Transverse colon (tissue), 4 donors: Measurements from ENCODE around the gene MRPL47. TPM values are rescaled to one million over a fixed set of nuclear protein-coding genes. Genes with fewer than 3 reads are reported as not detected.

Source experiments
- DNase-seq: peaks from one replicate; pipeline ENCODE4 v3.0.0-alpha.2; 2019
- H3K27ac ChIP-seq, 4 donors: fragments of 200-600 bp; sonication (generic); 2 replicates each; pipeline ENCODE4 v1.5.1; 2016 to 2018; ENCODE audit warnings: inconsistent platforms in 4 of 4
- H3K27me3 ChIP-seq: fragments of 200-600 bp; sonication (generic); 2 replicates; pipeline ENCODE4 v1.5.1; 2017; ENCODE audit warnings: inconsistent platforms
- H3K36me3 ChIP-seq, 4 donors: fragments of 200-600 bp; sonication (generic); 2 replicates each; pipeline ENCODE4 v1.5.1; 2017 to 2019; ENCODE audit warnings: inconsistent platforms in 4 of 4
- H3K4me1 ChIP-seq, 4 donors: fragments of 200-600 bp; sonication (generic); 2 replicates each; pipeline ENCODE4 v1.5.1; 2017 to 2020; ENCODE audit warnings: inconsistent platforms in 4 of 4
- H3K4me3 ChIP-seq, 4 donors: fragments of 200-600 bp; sonication (generic); 1 replicate in 1 of 4; 2 replicates in 3 of 4; pipeline versions ENCODE4 v1.5.1 to v1.6.1; 2017 to 2019; ENCODE audit warnings: inconsistent platforms in 4 of 4
- H3K9me3 ChIP-seq, 2 donors: fragments of 200-600 bp; sonication (generic); 2 replicates each; pipeline ENCODE4 v1.5.1; 2017 to 2019; ENCODE audit warnings: inconsistent platforms in 2 of 2
- EP300 ChIP-seq: sonication (generic); formaldehyde crosslinking; IDR thresholded peaks from one replicate; pipeline ENCODE4 v1.6.1; 2017; ENCODE audit warnings: antibody characterized with exemption, low read depth
- POLR2A ChIP-seq: fragments of 450-650 bp; IDR thresholded peaks from one replicate; pipeline ENCODE4 v1.6.1; 2016; ENCODE audit warnings: antibody characterized with exemption, mild to moderate bottlenecking, moderate library complexity
- POLR2AphosphoS5 ChIP-seq, 3 donors: sonication (generic); formaldehyde crosslinking; IDR thresholded peaks; one replicate each; pipeline ENCODE4 v1.6.1; 2016; ENCODE audit warnings: antibody characterized with exemption in 3 of 3
- WGBS, 2 donors: methylation state at CpG; one replicate each; pipeline ENCODE4 v1.1.5; 2018; ENCODE audit warnings: low coverage in 1 of 2; 5-methylcytosine and 5-hydroxymethylcytosine counted together
- in situ Hi-C, 4 donors: fragments of 200-750 bp; cut with MboI; loops; one replicate each; pipeline versions ENCODE4 v1.15.0 to v1.15.1; 2017; ENCODE audit warnings: low sequenced_read_pairs in 3 of 4, low pct_ligation_motif_present in 1 of 4, low pct_unique_long_range_greater_than_20kb in 1 of 4
- intact Hi-C: fragments of 100-400 bp; cut with DNase I; formaldehyde crosslinking; loops from one replicate; pipeline ENCODE4 v1.15.1; 2023; ENCODE audit warnings: low total_unique reads
- small RNA-seq, 4 donors: library from RNA; depleted of rRNA; stranded (forward); fragments of <200 nt; gene quantifications; one replicate each; pipeline ENCODE3, GENCODE V24; 2016
- total RNA-seq, 4 donors: library from RNA; depleted of rRNA; stranded (reverse); fragments of >200 nt; gene quantifications; one replicate each; pipeline ENCODE4 v1.1.0, GENCODE V29; 2016
- TF ChIP-seq, protein P1 (sequence below), 5 experiments: fragments of 200-600 bp in 3 of 5; fragments of 450-650 bp in 2 of 5; sonication (generic) in 3 of 5; IDR thresholded peaks; 1 replicate in 2 of 5; 2 replicates in 3 of 5; pipeline ENCODE4 v1.5.1; 2016 to 2017; ENCODE audit warnings: antibody characterized with exemption in 5 of 5, inconsistent platforms in 3 of 5, mild to moderate bottlenecking in 2 of 5, moderate library complexity in 1 of 5

The MRPL47 gene
- total RNA-seq, 4 donors from 2014 or later, result 10.1 to 26.8 (median 20.7) TPM

DNA sequence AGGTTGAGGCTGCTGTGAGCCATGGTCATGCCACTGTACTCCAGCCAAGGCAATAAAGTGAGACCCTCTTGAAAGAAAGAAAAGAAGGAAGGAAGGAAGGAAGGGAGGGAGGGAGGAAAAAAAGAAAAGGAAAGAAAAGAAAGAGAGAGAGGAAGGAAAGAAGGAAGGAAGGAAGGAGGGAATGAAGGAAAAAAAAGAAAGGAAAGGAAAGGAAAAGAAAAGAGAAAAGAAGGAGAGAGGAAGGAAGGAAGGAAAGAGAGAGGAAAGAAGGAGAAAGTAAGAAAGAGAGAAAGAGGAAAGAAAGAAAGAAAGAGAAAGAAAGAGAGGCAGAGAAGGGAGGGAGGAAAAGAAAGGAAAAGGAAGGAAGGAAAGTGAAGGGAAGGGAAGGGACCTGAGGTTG is 62.1 kb downstream of the MRPL47 start:
- in situ Hi-C loops, result no loop called here
- no peak overlapping the region for H3K4me3 ChIP-seq
- TF ChIP-seq POLR2A, result no peak
- no peak for TF ChIP-seq EP300
- no peak for TF ChIP-seq POLR2AphosphoS5 (IDR thresholded peaks at IDR 0.05)
- TF ChIP-seq, protein P1, sequence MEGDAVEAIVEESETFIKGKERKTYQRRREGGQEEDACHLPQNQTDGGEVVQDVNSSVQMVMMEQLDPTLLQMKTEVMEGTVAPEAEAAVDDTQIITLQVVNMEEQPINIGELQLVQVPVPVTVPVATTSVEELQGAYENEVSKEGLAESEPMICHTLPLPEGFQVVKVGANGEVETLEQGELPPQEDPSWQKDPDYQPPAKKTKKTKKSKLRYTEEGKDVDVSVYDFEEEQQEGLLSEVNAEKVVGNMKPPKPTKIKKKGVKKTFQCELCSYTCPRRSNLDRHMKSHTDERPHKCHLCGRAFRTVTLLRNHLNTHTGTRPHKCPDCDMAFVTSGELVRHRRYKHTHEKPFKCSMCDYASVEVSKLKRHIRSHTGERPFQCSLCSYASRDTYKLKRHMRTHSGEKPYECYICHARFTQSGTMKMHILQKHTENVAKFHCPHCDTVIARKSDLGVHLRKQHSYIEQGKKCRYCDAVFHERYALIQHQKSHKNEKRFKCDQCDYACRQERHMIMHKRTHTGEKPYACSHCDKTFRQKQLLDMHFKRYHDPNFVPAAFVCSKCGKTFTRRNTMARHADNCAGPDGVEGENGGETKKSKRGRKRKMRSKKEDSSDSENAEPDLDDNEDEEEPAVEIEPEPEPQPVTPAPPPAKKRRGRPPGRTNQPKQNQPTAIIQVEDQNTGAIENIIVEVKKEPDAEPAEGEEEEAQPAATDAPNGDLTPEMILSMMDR (IDR thresholded peaks at IDR 0.05), result no peak

GRCh38 chr3:179541596-179541995 is 62.8 kb downstream of the MRPL47 start:
- in situ Hi-C loops, result no loop called here
- Histone ChIP-seq H3K4me1 (no peaks in the 10 kb centered on the region), H3K36me3 (no peaks in the 10 kb centered on the region), H3K9me3 (no peaks in the 10 kb centered on the region), H3K27ac (no peak overlapping the region), H3K4me3 (no peak overlapping the region), H3K27me3 (no peaks in the 10 kb centered on the region)
- no peak for DNase-seq
- intact Hi-C loops, result no loop called here
- 100% methylated on average over 1 of the region's 1 CpG for WGBS, 2 donors
- TF ChIP-seq POLR2A, result no peak
- TF ChIP-seq POLR2AphosphoS5 (IDR thresholded peaks at IDR 0.05), result no peak

More for the DNA sequence above, 62.1 kb downstream of the MRPL47 start:
- DNase-seq, result no peak
- Histone ChIP-seq H3K36me3 (no peaks in the 10 kb centered on the region), H3K9me3 (no peaks in the 10 kb centered on the region), H3K27ac (no peak overlapping the region), H3K27me3 (no peaks in the 10 kb centered on the region), H3K4me1 (no peaks in the 10 kb centered on the region)
- intact Hi-C loops, result no loop called here

- in situ Hi-C loops (no loop called here), intact Hi-C loops (no loop called here)
- WGBS, 2 donors, result 83 to 100% methylated on average over 1 to 2 of the region's 2 CpGs
- TF ChIP-seq POLR2AphosphoS5 (IDR thresholded peaks at IDR 0.05) (no peak), EP300 (no peak), POLR2A (no peak)
- TF ChIP-seq, protein P1 (IDR thresholded peaks at IDR 0.05), result no peak
- Histone ChIP-seq H3K4me3 (no peak overlapping the region), H3K9me3 (no peaks in the 10 kb centered on the region), H3K27me3 (no peaks in the 10 kb centered on the region), H3K27ac (no peak overlapping the region), H3K4me1 (no peaks in the 10 kb centered on the region), H3K36me3 (no peaks in the 10 kb centered on the region)
- no peak for DNase-seq
Observed at GRCh38 chr3:179541094-179541493, 63.3 kb downstream of the MRPL47 start.

Small RNAs within 50 kb of the gene (small RNA-seq; reads per million reads assigned to genes)
- gene AC090425.1, result 0 reads per million in 4 donors
- 0 reads per million in 4 donors for gene RF01210

Other genes starting within 250 kb of the MRPL47 start
- gene GNB4, start 153.2 kb downstream of the MRPL47 start, total RNA-seq, result 10 to 100 TPM in 2 of 4 donors, 1 to 10 TPM in 2; 9.0 to 11.6 (median 10.2) TPM
- 10 to 100 TPM in 3 of 4 donors, 1 to 10 TPM in 1; 1.1 to 47.0 (median 28.4) TPM for gene ACTL6A, start 41.7 kb downstream of the MRPL47 start, total RNA-seq
- 100 to 1,000 TPM in 2 of 4 donors, 10 to 100 TPM in 2; 47.5 to 139 (median 88.5) TPM for gene NDUFB5, start 156 bp upstream of the MRPL47 start, total RNA-seq
- 1 to 10 TPM; 2.0 to 3.7 (median 2.7) TPM for gene USP13, start 48.4 kb upstream of the MRPL47 start, total RNA-seq